GM12892 (cell line): ENCODE data around the gene DISP1.

Experiments used
- POLR2A ChIP-seq: IDR thresholded peaks from 2 replicates; pipeline ENCODE4 v1.6.1; 2011; ENCODE audit warnings: low read depth, low read length, control low read depth
- TAF1 ChIP-seq: IDR thresholded peaks from 2 replicates; pipeline ENCODE4 v1.6.1; 2011; ENCODE audit warnings: low read depth, mild to moderate bottlenecking, control low read depth, low read length, borderline replicate concordance

- TF ChIP-seq POLR2A (no peak), TAF1 (no peak)
Measured at GRCh38 chr1:222811671-222812070, 3.2 kb upstream of the DISP1 start.
